Lower lobe of right lung (tissue), 2 donors: ENCODE results near the gene PTGER2. TPM values are rescaled to one million over a fixed set of nuclear protein-coding genes. Genes with fewer than 3 reads are reported as not detected.

ENCODE experiments used
- ATAC-seq, 2 donors: fragments of 200-7000 bp; cut with Tn5 transposase; one replicate each; pipeline ENCODE4 v1.9.1; 2020 to 2022; ENCODE audit warnings: mild to moderate bottlenecking in 2 of 2, moderate library complexity in 2 of 2
- DNase-seq: peaks from one replicate; pipeline ENCODE4 v3.0.0-alpha.2; 2020
- H3K27ac ChIP-seq: fragments of 200-600 bp; one replicate; pipeline ENCODE4 v1.8.0; 2022
- H3K27me3 ChIP-seq: fragments of 200-600 bp; one replicate; pipeline ENCODE4 v1.8.0; 2022; ENCODE audit warnings: low read depth
- H3K36me3 ChIP-seq: fragments of 200-600 bp; one replicate; pipeline ENCODE4 v1.8.0; 2022; ENCODE audit warnings: mild to moderate bottlenecking
- H3K4me1 ChIP-seq: fragments of 200-600 bp; one replicate; pipeline ENCODE4 v1.8.0; 2022
- H3K4me3 ChIP-seq: fragments of 200-600 bp; one replicate; pipeline ENCODE4 v1.8.0; 2022; ENCODE audit warnings: mild to moderate bottlenecking
- H3K9me3 ChIP-seq: fragments of 200-600 bp; one replicate; pipeline ENCODE4 v1.8.0; 2022
- intact Hi-C: fragments of 100-400 bp; cut with DNase I; formaldehyde crosslinking; loops from one replicate; pipeline ENCODE4 v1.11.0; 2022
- total RNA-seq: library from RNA; stranded (reverse); fragmentation: NEBNext Ultra II Directional; extraction: Animal tissue kit (Norgen Biotek cat#: 25700); gene quantifications from one replicate; pipeline ENCODE4 v1.2.1, GENCODE V29; 2021
- TF ChIP-seq, protein P1 (sequence below): fragments of 200-600 bp; IDR thresholded peaks from one replicate; pipeline ENCODE4 v1.8.0; 2022; ENCODE audit warnings: antibody characterized with exemption, mild to moderate bottlenecking
- donor health status: DM: no; HTN: yes; CAD: no; lungs with severe emphysema.

The PTGER2 gene
- total RNA-seq, 1 donor from 2014 or later = 6.2 TPM

DNA sequence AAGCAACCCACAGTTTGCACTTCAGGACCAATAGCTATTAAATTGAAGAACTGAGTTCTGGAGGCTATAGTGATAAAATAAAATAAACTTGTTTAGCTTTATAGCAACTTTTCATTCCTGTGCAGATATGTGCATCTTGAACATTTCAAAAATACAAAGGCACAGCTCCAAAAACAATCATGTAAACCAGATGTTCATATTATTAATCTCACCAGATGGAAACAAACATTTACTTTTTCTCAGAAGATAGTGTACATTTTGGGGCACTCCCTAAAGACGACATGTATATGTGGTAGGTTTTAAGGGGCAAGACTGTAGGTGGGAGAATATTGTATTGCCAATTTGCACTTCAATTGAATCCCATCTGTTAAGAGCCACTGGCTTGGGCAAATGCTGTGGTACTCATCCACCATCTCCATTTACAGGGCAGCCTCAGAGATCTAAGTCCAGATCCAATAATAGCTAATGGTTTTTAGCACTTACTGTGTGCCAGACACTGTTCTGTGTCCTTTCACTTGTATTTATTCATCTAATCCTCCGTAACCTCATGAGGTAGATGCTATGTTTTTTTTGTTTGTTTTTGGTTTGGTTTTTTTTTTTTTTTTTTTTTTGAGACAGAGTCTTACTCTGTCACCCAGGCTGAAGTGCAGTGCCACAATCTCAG, 49.1 kb downstream of the PTGER2 start:
- no peaks in the 10 kb centered on the region for H3K9me3 ChIP-seq
- intact Hi-C loops = no loop called here
- DNase-seq (no peak), ATAC-seq (no peak)
- TF ChIP-seq, protein P1, sequence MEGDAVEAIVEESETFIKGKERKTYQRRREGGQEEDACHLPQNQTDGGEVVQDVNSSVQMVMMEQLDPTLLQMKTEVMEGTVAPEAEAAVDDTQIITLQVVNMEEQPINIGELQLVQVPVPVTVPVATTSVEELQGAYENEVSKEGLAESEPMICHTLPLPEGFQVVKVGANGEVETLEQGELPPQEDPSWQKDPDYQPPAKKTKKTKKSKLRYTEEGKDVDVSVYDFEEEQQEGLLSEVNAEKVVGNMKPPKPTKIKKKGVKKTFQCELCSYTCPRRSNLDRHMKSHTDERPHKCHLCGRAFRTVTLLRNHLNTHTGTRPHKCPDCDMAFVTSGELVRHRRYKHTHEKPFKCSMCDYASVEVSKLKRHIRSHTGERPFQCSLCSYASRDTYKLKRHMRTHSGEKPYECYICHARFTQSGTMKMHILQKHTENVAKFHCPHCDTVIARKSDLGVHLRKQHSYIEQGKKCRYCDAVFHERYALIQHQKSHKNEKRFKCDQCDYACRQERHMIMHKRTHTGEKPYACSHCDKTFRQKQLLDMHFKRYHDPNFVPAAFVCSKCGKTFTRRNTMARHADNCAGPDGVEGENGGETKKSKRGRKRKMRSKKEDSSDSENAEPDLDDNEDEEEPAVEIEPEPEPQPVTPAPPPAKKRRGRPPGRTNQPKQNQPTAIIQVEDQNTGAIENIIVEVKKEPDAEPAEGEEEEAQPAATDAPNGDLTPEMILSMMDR = no peak
- H3K4me3 ChIP-seq = no peak overlapping the region
- H3K4me1 ChIP-seq = peaks cover 7% of the 10 kb centered on the region
- H3K27me3 ChIP-seq = no peaks in the 10 kb centered on the region
- H3K27ac ChIP-seq = no peak overlapping the region
- no peaks in the 10 kb centered on the region for H3K36me3 ChIP-seq

DNA sequence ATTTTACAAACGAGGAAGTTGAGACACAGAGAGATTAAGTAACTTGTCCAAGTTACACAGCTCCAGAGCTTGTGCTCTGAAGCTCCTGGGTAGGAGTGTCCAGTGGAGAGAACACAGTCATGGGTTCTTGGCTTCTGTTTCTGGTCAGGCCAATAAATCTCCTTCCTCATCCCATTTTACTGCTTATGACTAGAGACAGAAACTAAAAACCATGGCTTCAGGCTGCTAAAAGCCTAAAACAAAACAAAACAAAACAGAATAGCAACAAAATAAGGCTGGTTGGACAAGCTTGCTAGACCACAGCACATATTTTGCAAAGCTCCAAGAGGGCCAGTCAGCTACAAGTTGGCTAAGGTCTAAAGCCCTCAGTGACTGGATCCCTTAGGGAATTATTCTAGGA, 49.8 kb downstream of the PTGER2 start:
- no peaks in the 10 kb centered on the region for H3K9me3 ChIP-seq
- TF ChIP-seq, protein P1 = no peak
- intact Hi-C loops = no loop called here
- H3K27ac ChIP-seq = no peak overlapping the region
- H3K4me3 ChIP-seq = no peak overlapping the region
- peaks cover 7% of the 10 kb centered on the region for H3K4me1 ChIP-seq
- no peaks in the 10 kb centered on the region for H3K36me3 ChIP-seq
- DNase-seq = no peak
- H3K27me3 ChIP-seq = no peaks in the 10 kb centered on the region
- peak; percentile 67 to 77 for ATAC-seq

GRCh38 chr14:52365071-52365470, 51.0 kb downstream of the PTGER2 start:
- intact Hi-C loops = no loop called here
- Histone ChIP-seq H3K9me3 (no peaks in the 10 kb centered on the region), H3K27ac (no peak overlapping the region), H3K4me1 (peaks cover 7% of the 10 kb centered on the region), H3K4me3 (no peak overlapping the region), H3K36me3 (no peaks in the 10 kb centered on the region), H3K27me3 (no peaks in the 10 kb centered on the region)
- TF ChIP-seq, protein P1 = no peak
- DNase-seq = no peak
- no peak for ATAC-seq

GRCh38 chr14:52366796-52367315, 52.7 kb downstream of the PTGER2 start:
- intact Hi-C loops = no loop called here
- TF ChIP-seq, protein P1 = no peak
- H3K27ac ChIP-seq = no peak overlapping the region
- no peaks in the 10 kb centered on the region for H3K4me1 ChIP-seq
- H3K9me3 ChIP-seq = no peaks in the 10 kb centered on the region
- no peak for ATAC-seq
- DNase-seq = no peak
- H3K27me3 ChIP-seq = no peaks in the 10 kb centered on the region
- H3K36me3 ChIP-seq = no peaks in the 10 kb centered on the region
- no peak overlapping the region for H3K4me3 ChIP-seq

DNA sequence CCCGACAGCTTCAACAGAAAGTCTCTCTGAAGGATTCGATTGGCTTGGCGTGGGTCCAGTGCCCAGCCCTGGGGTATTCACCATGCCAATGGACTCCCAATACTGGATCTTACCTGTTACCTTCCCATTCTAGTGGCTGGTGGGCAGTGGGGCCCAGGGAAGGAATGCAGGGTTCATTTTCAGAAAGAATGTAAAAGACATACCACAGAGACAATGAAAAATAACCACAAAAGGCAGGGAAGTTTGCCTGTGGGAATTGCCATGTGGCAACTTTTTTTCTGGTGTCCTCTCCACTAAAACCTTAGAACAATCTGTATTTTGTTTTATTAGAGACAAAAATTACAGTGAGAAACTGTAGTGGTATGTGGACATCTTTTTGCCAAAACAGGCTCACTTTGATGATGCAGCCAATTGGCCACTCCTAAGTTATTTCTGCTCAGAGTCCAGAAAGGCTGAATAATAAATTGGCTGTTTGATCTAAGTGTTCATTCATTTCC, 55.2 kb downstream of the PTGER2 start:
- Histone ChIP-seq H3K27ac (peak overlapping the region; percentile 42), H3K27me3 (no peaks in the 10 kb centered on the region), H3K4me3 (no peak overlapping the region), H3K9me3 (no peaks in the 10 kb centered on the region), H3K4me1 (no peaks in the 10 kb centered on the region), H3K36me3 (no peaks in the 10 kb centered on the region)
- ATAC-seq = peak in 1 of 2 donors; percentile 40
- no peak for DNase-seq
- TF ChIP-seq, protein P1 = no peak
- intact Hi-C loops = no loop called here
